GM21367 (cell line): ENCODE measurements around the gene ST7.
"Not testable (repeated sequence)": the region's sequence is repeated elsewhere in the genome, so short reads cannot be mapped to it uniquely, and the experiment has no call there.

Source experiments
- ATAC-seq: cut with Tn5 transposase; IDR thresholded peaks from one replicate; pipeline ENCODE4 v1.9.1; 2021; ENCODE audit not compliant: unreplicated experiment

Gene ST7

DNA sequence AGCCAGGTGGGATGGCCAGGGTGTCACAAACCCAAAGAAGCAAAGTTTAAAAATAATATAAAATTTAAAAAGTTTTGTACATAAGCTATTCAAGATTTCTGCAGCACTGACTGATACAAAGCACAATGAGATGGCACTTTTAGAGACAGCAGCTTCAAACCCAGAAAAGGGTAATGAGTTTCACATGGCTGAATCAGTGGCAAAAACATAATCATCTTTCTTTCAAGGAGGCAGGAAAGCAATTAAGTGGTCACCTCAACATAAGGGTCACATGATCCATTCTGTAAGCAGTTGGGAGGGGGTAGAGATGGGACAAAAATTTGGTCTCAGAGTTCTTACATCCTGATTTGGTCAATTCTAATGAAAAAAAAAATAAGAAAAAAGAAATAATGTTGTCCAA is 17.9 kb downstream of the ST7 start:
- ATAC-seq: not testable (repeated sequence)

DNA sequence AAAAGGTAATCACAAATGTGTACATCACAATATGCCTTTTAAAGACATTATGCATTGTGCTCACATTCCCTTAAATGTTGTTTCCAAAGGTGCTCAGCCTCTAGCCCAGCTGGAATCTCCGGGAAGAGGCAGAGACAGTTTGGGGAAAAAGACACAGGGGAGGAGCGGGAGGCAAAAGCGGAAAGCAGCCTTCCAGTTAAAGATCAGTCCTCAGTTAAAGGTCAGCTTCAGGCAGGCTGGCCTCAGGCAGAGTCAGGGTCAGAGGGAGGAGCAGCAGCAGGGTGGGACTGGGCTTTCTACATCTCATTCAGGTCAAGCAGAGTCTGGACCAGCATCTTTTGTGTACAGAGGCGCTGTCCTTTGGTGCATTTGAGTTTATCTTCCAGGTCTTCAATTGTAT is 18.6 kb downstream of the ST7 start:
- no peak for ATAC-seq

DNA sequence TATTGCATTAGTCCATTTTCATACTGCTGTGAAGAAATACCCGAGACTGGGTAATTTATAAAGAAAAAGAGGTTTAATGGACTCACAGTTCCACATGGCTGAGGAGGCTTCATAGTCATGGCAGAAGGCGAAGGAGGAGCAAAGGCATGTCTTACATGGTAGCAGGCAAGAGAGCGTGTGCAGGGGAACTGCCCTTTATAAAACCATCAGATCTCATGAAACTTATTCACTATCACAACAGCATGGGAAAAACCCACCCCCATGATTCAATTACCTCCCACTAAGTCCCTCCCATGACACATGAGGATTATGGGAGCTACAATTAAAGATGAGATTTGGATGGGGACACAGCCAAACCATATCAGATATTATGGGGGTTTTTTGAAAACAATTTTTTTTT is 21.7 kb downstream of the ST7 start:
- ATAC-seq: not testable (repeated sequence)

DNA sequence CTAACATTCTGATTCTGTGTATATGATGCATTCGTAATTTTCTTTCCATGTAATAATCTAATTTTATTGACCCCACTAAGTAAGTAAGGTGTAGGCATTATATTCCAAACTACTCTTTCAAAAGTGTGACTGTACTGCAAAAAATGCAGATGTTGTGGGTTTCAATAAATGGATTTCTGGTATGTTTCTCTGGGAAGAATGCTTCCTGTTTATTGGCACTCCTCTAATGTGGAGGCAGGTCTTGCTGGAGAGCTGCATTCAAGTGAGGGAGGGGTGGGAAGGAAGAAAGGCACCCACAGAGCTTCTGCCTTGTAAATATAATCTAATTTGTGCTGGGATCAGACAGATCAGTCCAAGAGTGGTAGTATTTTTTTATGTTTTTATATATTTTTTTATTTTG is 23.9 kb downstream of the ST7 start:
- ATAC-seq: no peak

DNA sequence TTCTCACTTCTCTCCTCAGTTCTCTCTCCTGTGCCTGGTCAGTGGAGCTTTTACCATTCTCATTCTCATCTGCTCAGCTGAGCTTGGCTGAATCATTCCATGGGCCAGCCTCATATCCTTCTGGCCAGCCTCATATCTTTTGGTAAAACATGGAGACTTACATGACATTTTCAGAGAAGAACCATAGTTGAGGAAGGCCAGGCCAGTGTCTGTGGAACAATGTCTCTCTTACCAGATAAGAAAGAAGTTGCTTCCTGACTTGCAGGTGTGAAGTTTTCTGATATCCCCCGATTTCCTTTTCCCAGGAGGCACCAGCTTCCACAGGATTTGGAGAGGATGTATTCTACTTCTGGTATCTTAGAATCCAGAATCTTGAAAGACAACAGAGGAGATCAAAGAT is 24.7 kb downstream of the ST7 start:
- ATAC-seq: no peak

DNA sequence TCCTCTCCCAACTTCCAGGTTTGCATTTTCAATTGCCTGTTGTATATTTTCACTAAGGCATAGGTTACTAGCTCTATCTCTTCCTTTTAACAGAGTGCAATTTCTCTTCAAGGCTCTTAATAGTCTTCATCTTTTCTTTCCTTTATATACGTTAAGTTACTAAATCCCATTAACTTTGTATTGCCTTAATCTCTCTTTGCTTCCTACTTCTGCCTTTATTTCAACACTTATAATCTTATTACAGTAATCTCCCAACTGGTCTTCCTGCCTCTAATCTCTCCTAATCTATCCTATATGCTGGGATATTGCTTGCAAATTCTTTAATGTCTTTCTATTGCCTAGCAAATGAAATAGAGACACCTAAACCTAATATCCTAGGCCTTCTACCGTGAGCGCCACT is 26.1 kb downstream of the ST7 start:
- no peak for ATAC-seq

DNA sequence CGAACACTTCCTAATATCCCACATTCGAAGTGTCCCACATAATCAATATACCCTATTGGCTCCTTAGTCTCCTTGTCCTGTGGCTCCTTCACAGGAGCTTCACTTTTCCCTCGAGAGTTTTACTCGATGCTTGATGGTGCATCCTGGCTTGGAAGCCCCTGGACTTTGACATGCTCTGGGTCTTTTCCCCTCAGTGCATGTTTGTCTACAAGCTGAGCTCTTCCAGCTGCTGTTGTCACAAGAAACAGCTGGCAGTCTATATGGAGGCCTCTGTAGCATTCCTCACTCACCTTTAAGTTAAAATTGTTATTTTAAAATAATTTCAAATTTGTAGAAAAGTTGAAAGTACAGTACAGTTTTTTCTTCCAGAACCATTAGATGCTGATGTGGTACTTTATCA is 27.1 kb downstream of the ST7 start:
- ATAC-seq: no peak

DNA sequence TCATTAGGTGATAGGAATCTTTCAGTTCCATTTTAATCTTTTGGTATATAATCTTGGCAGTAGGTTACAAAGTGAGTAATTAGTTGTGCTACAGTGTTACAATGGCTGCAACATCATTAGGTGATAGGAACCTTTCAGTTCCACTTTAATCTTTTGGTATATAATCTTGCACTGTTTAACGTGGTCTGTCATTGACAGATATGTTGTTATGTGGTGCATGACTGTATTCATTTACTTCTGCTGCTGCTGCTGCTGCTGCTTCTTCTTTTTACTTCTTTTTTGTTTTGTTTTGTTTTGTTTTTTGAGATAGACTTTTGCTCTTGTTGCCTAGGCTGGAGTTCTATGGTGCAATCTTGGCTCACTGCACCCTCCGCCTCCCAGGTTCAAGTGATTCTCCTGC is 28.6 kb downstream of the ST7 start:
- ATAC-seq: no peak

DNA sequence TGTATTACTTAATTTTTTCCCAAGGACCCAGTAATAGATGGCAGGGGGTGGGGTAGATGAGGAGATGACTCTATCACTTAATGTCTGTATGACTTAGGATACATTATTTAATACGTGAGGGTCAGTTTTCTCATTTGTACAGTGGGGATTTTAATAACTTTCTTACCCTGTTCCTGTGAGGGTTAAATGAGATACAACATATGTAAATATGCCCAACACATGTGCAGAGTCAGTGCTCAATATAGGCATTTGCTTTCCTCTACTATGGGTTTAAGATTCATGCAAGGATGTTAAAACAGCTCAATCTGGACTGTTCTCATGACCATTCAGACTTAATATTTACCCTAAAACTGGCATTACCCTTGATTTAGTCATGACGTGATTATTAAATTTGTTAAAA is 31.2 kb downstream of the ST7 start:
- ATAC-seq: peak; percentile 15

DNA sequence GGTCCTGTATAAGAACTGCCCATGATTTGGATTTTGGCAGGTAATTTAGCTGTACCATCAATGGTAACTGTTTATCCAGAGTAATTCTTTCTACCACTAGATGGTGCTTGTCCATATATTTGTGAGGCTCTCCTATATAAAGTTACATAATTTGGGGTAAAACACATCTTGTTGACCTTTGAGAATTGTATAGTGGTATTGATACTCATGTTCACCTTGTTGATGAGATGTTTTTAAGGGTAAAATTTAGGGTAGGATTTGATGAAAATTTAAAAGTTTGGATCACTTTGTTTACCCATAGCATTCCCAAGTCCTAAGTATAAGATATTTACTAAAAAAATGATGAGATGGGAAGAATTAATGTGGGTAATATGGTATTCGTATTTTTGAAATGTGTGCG is 31.6 kb downstream of the ST7 start:
- peak; percentile 67 for ATAC-seq

DNA sequence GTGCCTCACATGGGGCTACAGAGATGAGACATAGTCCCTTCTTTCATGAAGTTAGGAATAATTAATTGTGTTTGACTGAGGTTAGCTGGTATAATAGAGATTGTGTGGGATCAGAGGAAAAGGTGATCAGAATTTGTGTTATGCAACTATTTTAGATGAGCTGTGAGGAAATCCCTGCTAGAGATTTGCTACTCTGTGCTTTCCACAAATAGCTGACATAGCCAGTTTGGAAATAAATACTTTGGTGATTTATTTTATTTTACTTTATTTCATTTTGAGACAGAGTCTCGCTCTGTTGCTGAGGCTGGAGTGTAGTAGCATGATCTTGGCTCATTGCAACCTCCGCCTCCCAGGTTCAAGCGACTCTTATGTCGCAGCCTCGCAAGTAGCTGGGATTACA is 32.3 kb downstream of the ST7 start:
- ATAC-seq: no peak

DNA sequence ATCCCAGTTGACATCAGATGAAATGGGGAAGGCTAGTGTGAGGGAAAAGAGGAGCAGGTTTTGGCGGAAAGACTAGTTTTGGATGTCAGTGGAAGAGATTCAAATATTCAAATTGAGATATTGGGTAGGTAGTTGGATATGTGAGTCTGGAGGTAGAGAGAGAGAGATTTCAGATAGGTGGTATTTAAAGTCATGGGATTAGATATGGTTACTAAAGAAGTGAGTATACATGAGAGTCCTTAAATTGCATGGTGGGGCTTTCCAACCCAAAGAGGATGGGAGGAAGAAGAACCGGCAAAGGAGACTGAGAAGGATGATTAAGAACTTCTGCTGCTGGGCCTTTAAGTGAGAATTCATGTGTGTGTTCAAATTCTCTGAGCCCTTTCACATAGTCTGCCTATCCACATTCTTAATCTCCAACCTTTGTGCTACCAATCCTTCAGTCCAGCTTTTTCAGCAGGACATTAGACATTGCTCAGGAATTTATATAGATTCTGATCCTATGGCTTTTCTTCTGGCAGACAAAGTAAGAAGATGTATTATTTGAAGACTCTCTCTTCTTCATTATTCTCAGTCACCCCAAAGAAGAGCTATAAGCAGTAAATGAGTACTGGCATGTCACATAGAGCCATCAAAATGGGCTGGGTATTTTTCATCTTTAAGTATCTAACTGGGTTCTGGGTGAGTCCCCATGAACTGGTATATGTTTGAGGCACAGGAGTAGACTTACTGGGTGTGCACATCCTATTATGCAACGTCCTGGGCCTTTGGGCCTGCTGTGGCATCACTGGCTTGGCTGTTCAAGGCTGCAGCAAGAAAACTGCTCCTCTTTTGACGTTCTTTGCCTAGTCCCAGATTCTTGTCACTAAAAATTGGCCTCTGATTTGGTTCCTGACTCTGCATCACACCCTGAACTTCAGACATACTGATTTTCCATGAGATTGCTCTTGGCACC is 33.6 kb downstream of the ST7 start:
- no peak for ATAC-seq

DNA sequence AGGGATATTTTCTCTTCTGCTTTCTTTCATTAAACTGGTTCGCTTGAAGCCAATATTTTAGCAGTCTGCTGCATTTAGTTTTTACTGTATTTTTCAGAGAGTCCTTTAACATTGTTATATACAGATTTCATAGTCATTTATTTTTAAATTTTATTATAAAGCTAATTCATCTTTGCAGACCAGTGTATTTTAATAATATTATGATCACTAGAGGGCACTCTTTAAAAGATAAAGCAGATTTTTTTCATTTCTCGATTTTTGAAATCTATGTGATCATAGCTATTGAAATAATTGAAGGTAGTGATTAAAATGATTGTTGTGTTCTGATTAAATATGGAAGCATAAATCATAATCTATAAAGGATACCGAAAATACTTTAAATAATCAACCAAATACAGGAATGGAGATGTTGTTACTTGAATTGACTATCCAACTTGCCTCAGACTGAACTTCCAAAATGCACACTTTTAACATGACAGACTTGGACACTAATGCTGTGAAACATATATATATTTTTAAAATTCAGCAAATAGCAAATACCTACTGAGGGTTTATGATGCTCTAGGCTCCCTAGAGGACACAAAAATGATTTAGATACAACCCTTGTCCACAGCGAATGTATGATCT is 35.2 kb downstream of the ST7 start:
- no peak for ATAC-seq

DNA sequence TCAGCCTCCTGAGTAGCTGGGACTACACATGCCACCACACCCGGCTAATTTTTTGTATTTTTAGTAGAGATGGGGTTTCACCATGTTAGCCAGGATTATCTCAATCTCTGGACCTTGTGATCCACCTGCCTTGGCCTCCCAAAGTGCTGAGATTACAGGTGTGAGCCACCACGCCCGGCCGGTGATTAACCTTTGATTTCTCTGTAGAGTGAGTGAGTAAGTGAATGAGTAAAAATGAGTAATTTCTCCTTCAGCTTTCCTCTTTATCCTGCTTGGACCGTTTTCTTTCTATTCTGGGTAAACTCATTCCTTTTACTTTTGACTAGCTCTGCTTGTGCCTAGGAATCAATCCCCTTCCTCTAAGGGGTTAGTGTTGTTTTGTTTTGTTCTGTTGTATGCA is 36.8 kb downstream of the ST7 start:
- ATAC-seq: no peak

DNA sequence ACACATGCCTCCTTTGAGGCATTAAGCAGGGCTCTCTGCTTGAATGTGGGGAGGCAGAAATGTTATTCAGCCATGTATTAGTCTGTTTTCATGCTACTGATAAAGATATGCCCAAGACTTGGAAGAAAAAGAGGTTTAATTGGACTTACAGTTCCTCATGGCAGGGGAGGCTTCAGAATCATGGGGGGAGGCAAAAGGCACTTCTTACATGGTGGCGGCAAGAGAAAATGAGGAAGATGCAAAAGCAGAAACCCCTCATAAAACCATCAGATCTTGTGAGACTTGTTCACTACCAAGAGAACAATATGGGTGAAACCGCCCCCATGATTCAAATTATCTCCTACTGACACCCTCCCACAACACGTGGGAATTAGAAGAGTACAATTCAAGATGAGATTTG is 37.9 kb downstream of the ST7 start:
- no peak for ATAC-seq

DNA sequence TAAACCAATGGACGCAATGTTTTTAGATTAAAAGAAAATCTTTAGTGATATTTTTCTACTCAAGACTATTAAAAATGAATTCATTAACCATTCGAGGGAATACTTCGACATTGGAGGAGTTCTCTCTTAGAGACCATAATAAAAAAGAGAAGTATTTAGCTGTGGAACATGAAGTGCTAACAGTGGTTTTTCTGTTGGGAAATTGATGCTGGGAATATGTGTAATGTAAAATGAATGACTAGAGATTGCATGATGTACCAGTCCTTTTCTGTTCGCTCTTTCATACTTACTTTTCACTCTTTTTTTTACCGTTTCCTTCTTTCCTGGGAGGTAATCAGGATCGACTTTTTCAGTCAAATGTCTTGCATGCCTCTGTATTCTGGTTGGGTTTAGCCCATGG is 41.3 kb downstream of the ST7 start:
- ATAC-seq: no peak

DNA sequence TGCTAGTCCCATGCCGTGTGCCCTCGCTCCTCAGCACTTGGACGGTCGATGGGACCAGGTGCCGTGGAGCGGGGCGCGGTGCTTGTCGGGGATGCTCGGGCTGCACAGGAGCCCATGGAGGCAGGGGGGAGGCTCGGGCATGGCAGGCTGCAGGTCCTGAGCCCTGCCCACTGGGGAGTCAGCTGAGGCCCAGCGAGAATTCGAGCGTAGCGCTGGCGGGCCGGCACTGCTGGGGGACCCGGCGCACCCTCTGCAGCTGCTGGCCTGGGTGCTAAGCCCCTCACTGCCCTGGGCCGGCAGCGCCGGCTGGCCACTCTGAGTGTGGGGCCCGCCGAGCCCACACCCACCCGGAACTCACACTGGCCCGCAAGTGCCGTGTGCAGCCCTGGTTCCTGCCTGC is 44.7 kb downstream of the ST7 start:
- ATAC-seq: no peak

DNA sequence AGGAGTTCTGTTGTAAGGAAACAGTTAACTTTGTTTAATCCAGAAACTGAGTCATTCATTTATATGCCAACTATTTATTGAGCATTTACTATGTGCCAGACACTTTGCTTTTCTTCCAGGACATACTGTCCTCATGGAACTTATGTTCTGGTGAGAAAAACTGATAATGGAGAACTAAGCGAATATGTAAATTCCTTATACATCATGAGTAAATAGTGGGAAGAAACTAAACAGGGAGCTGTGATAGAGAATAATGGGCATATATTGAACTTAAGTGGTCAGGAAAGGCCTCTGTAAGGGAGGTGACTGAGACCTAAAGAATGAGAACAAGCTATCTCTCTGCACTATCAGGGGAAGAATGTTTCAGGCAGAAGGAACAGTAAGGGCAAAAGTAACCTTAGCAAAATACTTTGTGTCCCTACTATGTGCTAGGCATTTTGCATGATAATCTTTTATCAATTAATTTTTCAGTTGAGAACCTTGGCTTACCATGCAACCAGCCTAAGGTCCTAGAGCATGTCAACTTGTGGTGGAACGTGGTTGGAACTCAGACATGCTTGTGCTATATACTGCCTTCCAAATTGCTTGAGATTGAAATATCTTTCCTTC is 45.4 kb downstream of the ST7 start:
- ATAC-seq: no peak

DNA sequence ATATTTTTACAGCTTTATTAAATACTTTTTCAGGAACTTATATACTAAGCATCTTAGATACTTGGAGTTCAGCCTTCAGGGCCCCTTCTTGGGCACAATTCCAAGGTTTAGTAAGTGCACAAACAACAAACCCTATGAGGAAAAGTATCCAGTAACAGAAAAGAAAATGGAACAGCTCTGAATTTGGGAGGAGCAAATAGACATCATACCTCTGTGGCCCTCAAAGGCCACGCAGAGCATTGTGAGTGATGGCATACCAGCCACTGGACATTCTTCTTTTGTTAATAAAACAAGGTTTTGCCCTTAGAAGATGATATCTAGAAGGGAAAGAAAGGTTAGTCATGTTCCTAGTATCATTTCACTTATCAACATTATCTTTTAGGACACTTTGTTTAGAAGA is 46.0 kb downstream of the ST7 start:
- ATAC-seq: no peak

DNA sequence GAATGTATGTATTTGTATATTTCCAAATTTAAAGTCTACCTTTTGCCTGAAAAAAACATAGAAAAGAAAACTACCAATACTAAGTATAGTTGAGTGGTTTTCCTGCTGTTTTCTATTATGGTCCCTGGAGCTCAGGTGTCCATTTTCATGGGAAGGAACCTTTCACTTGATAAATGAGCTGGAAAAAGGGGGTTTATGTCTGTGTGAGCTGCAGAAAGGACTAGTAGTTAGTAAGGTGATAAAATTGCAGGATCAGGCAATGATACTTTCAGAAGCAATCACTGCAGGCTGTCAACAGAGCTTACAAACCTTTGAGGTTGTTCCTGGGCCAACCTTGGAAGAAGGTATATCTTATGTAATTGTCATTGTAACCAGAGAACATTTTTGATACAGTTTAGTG is 48.0 kb downstream of the ST7 start:
- ATAC-seq: no peak

DNA sequence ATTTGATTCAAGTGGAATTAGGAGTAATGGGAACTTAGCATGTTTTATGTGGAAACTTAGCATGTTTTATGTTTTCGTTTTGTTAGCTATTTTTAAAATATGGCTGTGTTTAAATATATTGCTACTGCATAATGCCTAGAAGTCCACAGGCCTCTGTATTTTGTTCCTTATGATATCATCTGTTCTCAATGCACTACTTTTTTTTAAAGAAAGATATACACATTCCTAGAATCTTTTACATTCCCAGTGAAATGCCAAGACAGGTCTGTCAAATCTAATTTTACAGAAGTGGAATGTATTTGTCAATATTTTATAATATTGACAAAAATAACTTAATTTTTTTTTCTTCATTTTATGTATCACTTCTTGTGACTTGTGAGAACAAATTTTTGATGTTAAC is 51.6 kb downstream of the ST7 start:
- no peak for ATAC-seq

DNA sequence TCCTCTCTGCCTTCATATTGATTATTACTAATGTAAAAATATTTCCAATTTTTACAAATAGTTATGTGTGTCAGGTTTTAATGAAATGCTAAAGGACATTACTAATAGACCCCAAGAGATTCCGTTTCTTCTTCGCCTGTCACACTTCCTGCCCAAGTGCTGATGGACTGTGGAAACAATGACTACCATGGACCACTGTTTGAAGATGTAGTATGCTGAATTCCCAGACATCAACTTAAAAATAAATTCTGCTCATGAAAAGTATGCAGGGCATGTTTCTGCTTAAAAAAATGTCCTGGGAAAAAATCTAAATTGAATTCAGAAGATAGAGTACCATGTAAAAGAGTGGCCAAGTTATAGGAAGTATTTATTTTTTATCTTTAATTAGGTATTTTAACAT is 52.1 kb downstream of the ST7 start:
- no peak for ATAC-seq
